Sigmoid colon (tissue), 4 donors: ENCODE measurements around the gene PXDN.

Source experiments
- CTCF ChIP-seq, 4 experiments: fragments of 450-650 bp in 3 of 4; fragments of 200-600 bp in 1 of 4; IDR thresholded peaks; one replicate each; pipeline ENCODE4 v1.5.1; 2016 to 2019; ENCODE audit warnings: antibody characterized with exemption in 4 of 4, mild to moderate bottlenecking in 3 of 4, moderate library complexity in 2 of 4
- EP300 ChIP-seq, 4 donors: sonication (generic); formaldehyde crosslinking; IDR thresholded peaks; one replicate each; pipeline ENCODE4 v1.6.1; 2017; ENCODE audit warnings: antibody characterized with exemption in 4 of 4
- POLR2A ChIP-seq, 2 donors: fragments of 450-650 bp; IDR thresholded peaks; one replicate each; pipeline ENCODE4 v1.6.1; 2016; ENCODE audit warnings: antibody characterized with exemption in 2 of 2, mild to moderate bottlenecking in 2 of 2, moderate library complexity in 2 of 2
- POLR2AphosphoS5 ChIP-seq, 4 donors: sonication (generic); formaldehyde crosslinking; IDR thresholded peaks; one replicate each; pipeline ENCODE4 v1.6.1; 2017; ENCODE audit warnings: antibody characterized with exemption in 4 of 4

GRCh38 chr2:1594373-1595171, 149.7 kb downstream of the PXDN start:
- TF ChIP-seq CTCF (IDR thresholded peaks at IDR 0.05) (no peak), POLR2A (IDR thresholded peaks at IDR 0.05) (no peak), EP300 (IDR thresholded peaks at IDR 0.05) (no peak), POLR2AphosphoS5 (IDR thresholded peaks at IDR 0.05) (no peak)
